ENCODE data around the gene MUC5AC.

MUC5AC gene

GRCh38 chr11:1193326-1194230, 35.8 kb downstream of the MUC5AC start:
- TF ChIP-seq, protein P1, sequence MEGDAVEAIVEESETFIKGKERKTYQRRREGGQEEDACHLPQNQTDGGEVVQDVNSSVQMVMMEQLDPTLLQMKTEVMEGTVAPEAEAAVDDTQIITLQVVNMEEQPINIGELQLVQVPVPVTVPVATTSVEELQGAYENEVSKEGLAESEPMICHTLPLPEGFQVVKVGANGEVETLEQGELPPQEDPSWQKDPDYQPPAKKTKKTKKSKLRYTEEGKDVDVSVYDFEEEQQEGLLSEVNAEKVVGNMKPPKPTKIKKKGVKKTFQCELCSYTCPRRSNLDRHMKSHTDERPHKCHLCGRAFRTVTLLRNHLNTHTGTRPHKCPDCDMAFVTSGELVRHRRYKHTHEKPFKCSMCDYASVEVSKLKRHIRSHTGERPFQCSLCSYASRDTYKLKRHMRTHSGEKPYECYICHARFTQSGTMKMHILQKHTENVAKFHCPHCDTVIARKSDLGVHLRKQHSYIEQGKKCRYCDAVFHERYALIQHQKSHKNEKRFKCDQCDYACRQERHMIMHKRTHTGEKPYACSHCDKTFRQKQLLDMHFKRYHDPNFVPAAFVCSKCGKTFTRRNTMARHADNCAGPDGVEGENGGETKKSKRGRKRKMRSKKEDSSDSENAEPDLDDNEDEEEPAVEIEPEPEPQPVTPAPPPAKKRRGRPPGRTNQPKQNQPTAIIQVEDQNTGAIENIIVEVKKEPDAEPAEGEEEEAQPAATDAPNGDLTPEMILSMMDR (IDR thresholded peaks at IDR 0.05; ENCODE audit: low read depth, low read length, missing control alignments): no peak
- H3K4me3 ChIP-seq (replicated peaks; ENCODE audit: low read depth, low read length): no peak overlapping the region
- no peak for DNase-seq (ENCODE audit: extremely low read depth, low read depth)

GRCh38 chr11:1194231-1194976, 36.7 kb downstream of the MUC5AC start:
- DNase-seq (ENCODE audit: extremely low read depth, low read depth): no peak
- no peak overlapping the region for H3K4me3 ChIP-seq (replicated peaks; ENCODE audit: low read depth, low read length)
- TF ChIP-seq, protein P1 (IDR thresholded peaks at IDR 0.05; ENCODE audit: low read depth, low read length, missing control alignments): no peak

- H3K4me3 ChIP-seq (replicated peaks; ENCODE audit: low read depth, low read length): no peak overlapping the region
- TF ChIP-seq, protein P1 (IDR thresholded peaks at IDR 0.05; ENCODE audit: low read depth, low read length, missing control alignments): no peak
- no peak for DNase-seq (ENCODE audit: extremely low read depth, low read depth)
These were observed 37.4 kb downstream of the MUC5AC start for GRCh38 chr11:1194977-1195681.

DNA sequence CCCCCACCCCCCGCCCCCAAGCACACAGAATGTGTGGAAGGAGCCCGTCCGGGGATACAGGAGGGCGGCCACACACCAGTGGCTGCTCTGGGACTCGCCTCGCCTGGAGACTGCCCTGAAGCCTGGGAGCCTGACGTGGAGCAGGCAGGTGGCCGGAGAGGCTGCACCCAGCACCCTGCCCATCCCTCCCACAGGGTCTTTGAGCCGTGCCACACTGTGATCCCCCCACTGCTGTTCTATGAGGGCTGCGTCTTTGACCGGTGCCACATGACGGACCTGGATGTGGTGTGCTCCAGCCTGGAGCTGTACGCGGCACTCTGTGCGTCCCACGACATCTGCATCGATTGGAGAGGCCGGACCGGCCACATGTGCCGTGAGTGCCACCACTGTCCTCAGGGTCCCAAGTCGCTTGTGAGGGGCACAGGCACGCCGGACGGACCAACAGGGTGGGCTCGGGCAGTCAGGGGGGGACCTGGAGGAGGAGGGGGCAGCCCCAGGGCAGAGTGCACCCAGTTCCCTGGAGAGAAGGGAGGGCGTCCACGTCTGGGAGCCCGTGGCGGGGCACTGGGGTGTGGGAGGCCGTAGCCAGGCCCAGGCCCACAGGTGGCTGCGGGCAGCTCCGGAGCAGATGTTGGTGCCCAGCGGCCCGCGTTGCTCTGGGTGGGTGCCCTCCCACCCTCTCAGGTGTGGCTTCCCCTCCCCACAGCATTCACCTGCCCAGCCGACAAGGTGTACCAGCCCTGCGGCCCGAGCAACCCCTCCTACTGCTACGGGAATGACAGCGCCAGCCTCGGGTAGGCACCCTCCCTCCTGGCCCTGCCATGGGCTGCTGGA, 38.1 kb downstream of the MUC5AC start:
- TF ChIP-seq, protein P1 (IDR thresholded peaks at IDR 0.05; ENCODE audit: low read depth, low read length, missing control alignments): no peak
- no peak overlapping the region for H3K4me3 ChIP-seq (replicated peaks; ENCODE audit: low read depth, low read length)
- no peak for DNase-seq (ENCODE audit: extremely low read depth, low read depth)

- H3K4me3 ChIP-seq (replicated peaks; ENCODE audit: low read depth, low read length): no peak overlapping the region
- DNase-seq (ENCODE audit: extremely low read depth, low read depth): no peak
- TF ChIP-seq, protein P1 (IDR thresholded peaks at IDR 0.05; ENCODE audit: low read depth, low read length, missing control alignments): no peak
These were observed 39.0 kb downstream of the MUC5AC start for GRCh38 chr11:1196516-1197391.

Measured in HFF-Myc (cell line).